ENCODE results near the gene LIPF. TPM values are rescaled to one million over a fixed set of nuclear protein-coding genes. Genes with fewer than 3 reads are reported as not detected.
"Not testable (repeated sequence)": the region's sequence is repeated elsewhere in the genome, so short reads cannot be mapped to it uniquely, and the experiment has no call there.

The LIPF gene
- total and polyA plus RNA-seq, 2 of the 13 experiments (the other 11 are each of a cell fraction or from before 2014, with no cell fraction given): not detected

DNA sequence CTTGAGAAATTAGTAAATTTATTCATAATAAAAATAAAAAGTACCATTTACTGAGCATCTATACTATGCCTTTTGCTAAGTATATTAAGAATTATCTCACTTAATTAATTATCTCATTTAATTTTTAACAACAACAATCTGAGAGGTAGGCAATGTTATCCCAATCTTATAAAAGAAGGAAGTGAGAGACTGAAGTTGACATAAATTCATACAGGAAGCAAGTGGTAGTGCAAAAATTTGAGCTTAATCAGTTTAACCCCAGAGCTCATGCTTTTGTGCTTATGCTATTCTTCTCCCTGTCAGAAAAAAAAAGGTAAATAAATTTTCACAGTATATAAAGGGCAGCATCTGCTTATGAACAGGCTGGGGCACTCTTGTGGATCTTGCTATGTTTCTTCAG, 2.7 kb upstream of the LIPF start:
- Histone ChIP-seq H3K9me3 (ENCODE audit: low read length) (no peaks in the 10 kb centered on the region), H3K27ac (ENCODE audit: extremely low read length, insufficient read depth, low read length) (no peak overlapping the region), H2AFZ (ENCODE audit: low read length) (no peak overlapping the region), H4K20me1 (ENCODE audit: insufficient read depth, low read length) (no peaks in the 10 kb centered on the region), H3K4me1 (ENCODE audit: insufficient read depth, low read length) (no peaks in the 10 kb centered on the region), H3K79me2 (ENCODE audit: insufficient read depth, low read length) (no peaks in the 10 kb centered on the region), H3K27me3 (ENCODE audit: control insufficient read depth in 1 of 2, insufficient read depth in 2 of 2, low read length in 2 of 2) (no peaks in the 10 kb centered on the region), H3K4me2 (ENCODE audit: low read depth, low read length) (no peak overlapping the region), H3K9ac (ENCODE audit: insufficient read depth, low read depth, low read length) (no peak overlapping the region), H3K36me3 (replicated peaks in 1 of 2; ENCODE audit: control insufficient read depth in 1 of 2, insufficient read depth in 2 of 2, low read length in 2 of 2) (no peaks in the 10 kb centered on the region), H3K4me3 (replicated peaks in 1 of 3; ENCODE audit: insufficient read depth in 1 of 3, low read depth in 2 of 3, low read length in 3 of 3) (no peak overlapping the region)
- TF ChIP-seq ZNF552 (CRISPR knock-in tag; IDR thresholded peaks at IDR 0.05; ENCODE audit: borderline replicate concordance): no peak
- no peak for TF ChIP-seq HMGA1 (CRISPR knock-in tag; conservative IDR thresholded peaks at IDR 0.05)
- TF ChIP-seq ZNF7 (CRISPR knock-in tag; IDR thresholded peaks at IDR 0.05): no peak
- no peak for TF ChIP-seq ZSCAN31 (CRISPR knock-in tag; IDR thresholded peaks at IDR 0.05; ENCODE audit: low read depth)
- TF ChIP-seq HOXD1 (CRISPR knock-in tag; IDR thresholded peaks at IDR 0.05): no peak
- no peak for TF ChIP-seq DNMT1 (CRISPR knock-in tag; IDR thresholded peaks at IDR 0.05)
- no peak for TF ChIP-seq STAG1 (CRISPR knock-in tag; IDR thresholded peaks at IDR 0.05)
- TF ChIP-seq, protein P1, sequence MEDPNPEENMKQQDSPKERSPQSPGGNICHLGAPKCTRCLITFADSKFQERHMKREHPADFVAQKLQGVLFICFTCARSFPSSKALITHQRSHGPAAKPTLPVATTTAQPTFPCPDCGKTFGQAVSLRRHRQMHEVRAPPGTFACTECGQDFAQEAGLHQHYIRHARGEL (CRISPR knock-in tag; IDR thresholded peaks at IDR 0.05): no peak
- no peak for TF ChIP-seq MYNN (CRISPR knock-in tag; IDR thresholded peaks at IDR 0.05; ENCODE audit: low read depth)
- TF ChIP-seq RELA (CRISPR knock-in tag; IDR thresholded peaks at IDR 0.05): no peak
- no peak for TF ChIP-seq TMF1 (CRISPR knock-in tag; IDR thresholded peaks at IDR 0.05; ENCODE audit: low read depth)
- TF ChIP-seq, protein P2, sequence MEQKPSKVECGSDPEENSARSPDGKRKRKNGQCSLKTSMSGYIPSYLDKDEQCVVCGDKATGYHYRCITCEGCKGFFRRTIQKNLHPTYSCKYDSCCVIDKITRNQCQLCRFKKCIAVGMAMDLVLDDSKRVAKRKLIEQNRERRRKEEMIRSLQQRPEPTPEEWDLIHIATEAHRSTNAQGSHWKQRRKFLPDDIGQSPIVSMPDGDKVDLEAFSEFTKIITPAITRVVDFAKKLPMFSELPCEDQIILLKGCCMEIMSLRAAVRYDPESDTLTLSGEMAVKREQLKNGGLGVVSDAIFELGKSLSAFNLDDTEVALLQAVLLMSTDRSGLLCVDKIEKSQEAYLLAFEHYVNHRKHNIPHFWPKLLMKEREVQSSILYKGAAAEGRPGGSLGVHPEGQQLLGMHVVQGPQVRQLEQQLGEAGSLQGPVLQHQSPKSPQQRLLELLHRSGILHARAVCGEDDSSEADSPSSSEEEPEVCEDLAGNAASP (CRISPR knock-in tag; IDR thresholded peaks at IDR 0.05; ENCODE audit: borderline replicate concordance): no peak
- TF ChIP-seq ZKSCAN8 (CRISPR knock-in tag; IDR thresholded peaks at IDR 0.05; ENCODE audit: borderline replicate concordance): no peak
- no peak for TF ChIP-seq RFXAP (CRISPR knock-in tag; IDR thresholded peaks at IDR 0.05; ENCODE audit: borderline replicate concordance)
- in situ Hi-C loops (cut with HindIII; ENCODE audit: extremely low pct_ligation_motif_present, low pct_unique_long_range_greater_than_20kb) (no loop called here), intact Hi-C loops (cut with micrococcal nuclease; ENCODE audit: unreplicated experiment) (no loop called here)
- CTCF ChIA-PET (ENCODE audit: low intra/inter-chr PET ratio, low total read pairs): no interaction called here
- POLR2A ChIA-PET: no interaction called here
- FAIRE-seq (no peak), ATAC-seq (no peak), DNase-seq (ENCODE audit: low spot score) (no peak)
- BruUV-seq (replicated peaks): no TSS peak

DNA sequence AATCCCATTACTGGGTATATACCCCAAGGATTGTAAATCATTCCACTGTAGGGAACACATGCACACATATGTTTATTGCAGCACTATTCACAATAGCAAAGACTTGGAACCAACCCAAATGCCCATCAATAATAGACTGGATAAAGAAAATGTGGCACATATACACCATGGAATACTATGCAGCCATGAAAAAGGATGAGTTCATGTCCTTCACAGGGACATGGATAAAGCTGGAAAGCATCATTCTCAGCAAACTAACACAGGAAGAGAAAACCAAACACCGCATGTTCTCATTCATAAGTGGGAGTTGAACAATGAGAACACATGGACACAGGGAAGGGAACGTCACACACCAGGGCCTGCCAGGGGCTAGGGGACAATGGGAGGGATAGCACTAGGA, 1.1 kb upstream of the LIPF start:
- H3K9me3 ChIP-seq (ENCODE audit: low read length); H3K27me3 ChIP-seq (ENCODE audit: control insufficient read depth in 1 of 2, insufficient read depth in 2 of 2, low read length in 2 of 2); in situ Hi-C loops (cut with HindIII; ENCODE audit: extremely low pct_ligation_motif_present, low pct_unique_long_range_greater_than_20kb); H3K4me2 ChIP-seq (ENCODE audit: low read depth, low read length); FAIRE-seq; CTCF ChIA-PET (ENCODE audit: low intra/inter-chr PET ratio, low total read pairs); H2AFZ ChIP-seq (ENCODE audit: low read length); ATAC-seq; H4K20me1 ChIP-seq (ENCODE audit: insufficient read depth, low read length); H3K4me3 ChIP-seq (replicated peaks in 1 of 3; ENCODE audit: insufficient read depth in 1 of 3, low read depth in 2 of 3, low read length in 3 of 3); intact Hi-C loops (cut with micrococcal nuclease; ENCODE audit: unreplicated experiment); H3K36me3 ChIP-seq (replicated peaks in 1 of 2; ENCODE audit: control insufficient read depth in 1 of 2, insufficient read depth in 2 of 2, low read length in 2 of 2); POLR2A ChIA-PET; H3K9ac ChIP-seq (ENCODE audit: insufficient read depth, low read depth, low read length); DNase-seq (ENCODE audit: low spot score); H3K79me2 ChIP-seq (ENCODE audit: insufficient read depth, low read length); H3K27ac ChIP-seq (ENCODE audit: extremely low read length, insufficient read depth, low read length); BruUV-seq (replicated peaks); H3K4me1 ChIP-seq (ENCODE audit: insufficient read depth, low read length): not testable (repeated sequence)
- WGBS (ENCODE audit: low lambda C conversion rate): 21% methylated on average over 2 of the region's 2 CpGs

Data from HepG2 (cell line).